GM21381 (cell line): Measurements from ENCODE around the gene LEUTX.
A peak's percentile ranks its signal among the peaks of the same experiment; 100 is the strongest.
"Not testable (repeated sequence)": the region's sequence is repeated elsewhere in the genome, so short reads cannot be mapped to it uniquely, and the experiment has no call there.

Experiments
- ATAC-seq: cut with Tn5 transposase; IDR thresholded peaks from one replicate; pipeline ENCODE4 v1.9.1; 2021; ENCODE audit warnings: mild to moderate bottlenecking, moderate library complexity; ENCODE audit not compliant: unreplicated experiment

LEUTX gene

DNA sequence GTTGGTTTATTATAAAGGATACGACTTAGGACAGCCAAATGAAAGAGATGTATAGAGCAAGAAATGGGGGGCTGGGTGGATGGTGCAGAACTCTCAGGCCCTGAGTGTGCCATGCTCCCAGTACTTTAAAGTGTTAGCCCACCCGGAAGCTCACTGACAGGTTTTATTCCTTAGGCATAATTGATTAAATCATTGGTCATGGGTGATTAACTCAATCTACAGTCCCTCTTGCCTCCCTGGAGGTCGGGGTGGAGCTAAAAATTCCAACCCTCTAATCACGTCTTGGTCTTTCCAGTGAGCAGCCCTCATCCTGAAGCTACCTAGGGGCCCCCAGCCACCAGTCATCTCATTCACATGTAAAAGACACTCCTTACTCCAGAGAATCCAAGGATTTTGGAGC, 9.9 kb upstream of the LEUTX start:
- ATAC-seq: no peak

DNA sequence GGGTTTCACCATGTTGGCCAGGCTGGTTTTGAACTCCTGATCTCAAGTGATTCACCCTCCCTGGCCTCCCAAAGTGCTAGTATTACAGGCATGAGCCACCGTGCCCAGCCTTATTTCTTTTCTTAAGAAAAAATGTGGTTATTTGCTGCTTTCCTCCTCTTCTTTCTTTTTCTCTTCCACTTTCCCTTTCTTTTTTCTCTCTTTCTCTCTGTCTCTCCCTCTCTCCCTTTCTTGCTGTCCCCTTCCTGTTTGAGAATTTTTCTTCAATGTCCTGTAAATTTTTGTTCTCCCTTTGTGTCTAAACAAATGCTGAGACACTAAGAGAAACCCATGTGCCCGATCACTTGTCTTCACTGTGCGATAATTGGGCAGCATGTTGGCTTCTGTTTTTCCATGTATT, 2.2 kb downstream of the LEUTX start:
- no peak for ATAC-seq

DNA sequence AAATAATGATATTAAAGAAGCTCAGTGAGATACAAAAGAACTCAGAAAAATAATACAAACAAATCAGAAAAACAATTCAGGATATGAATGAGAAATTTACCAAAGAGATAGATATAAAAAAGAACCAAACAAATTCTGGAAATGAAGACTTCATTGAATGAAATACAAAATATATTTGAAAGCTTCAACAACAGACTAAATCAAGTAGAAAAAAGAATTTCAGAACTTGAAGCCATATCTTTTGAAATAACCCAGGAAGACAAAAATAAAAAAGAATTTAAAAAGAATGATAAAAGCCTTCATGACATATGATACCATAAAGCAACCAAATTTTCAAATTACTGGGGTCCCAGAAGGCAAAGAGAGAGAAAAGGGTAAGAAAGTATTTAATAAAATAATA, 9.6 kb downstream of the LEUTX start:
- no peak for ATAC-seq

DNA sequence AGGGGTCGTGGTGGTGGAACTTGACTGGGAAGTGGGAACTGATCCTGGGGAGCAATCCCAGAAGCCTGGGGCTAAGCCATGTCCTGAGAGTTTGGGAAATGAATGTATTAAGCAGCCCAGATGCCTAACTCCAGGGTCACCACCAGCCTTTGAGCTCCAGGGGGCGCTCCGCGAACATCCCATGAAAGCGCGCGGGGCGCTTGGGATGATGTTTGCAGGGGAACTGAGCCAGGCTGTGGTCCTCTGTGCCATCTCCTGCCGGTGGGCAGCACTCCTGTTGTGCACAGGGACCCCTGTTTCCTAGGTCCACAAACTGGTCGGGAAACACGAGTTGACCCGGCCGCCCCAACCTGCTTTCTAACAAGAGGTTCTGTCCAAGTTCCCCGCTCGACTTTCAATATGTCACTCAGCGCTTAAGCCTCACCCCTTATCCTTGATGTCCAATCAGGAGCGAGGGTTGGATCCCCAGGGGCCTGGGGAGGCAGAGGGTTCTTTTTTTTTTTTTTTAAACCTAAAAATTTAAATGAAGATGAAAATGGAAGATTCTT, 14.4 kb downstream of the LEUTX start:
- ATAC-seq: peak; percentile 66

DNA sequence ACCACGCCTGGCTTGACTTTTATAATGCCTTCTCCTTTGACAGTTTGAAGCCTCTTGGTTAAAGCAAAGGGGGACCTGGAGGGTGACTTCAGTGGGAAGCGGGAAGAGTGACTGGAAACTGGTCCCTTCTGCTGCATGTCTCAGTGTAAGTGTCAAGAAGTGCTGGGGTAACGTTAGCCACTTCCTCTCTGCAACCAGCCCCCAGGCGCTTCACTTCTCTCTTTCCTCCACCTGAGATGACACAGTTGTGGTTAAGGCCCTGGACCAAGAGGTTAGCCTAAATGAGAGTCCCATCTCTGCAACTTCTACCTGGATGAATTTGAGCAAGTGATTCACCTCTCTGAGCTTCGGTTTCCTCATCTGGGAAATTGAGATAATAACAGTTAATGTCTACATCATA, 16.3 kb downstream of the LEUTX start:
- no peak for ATAC-seq

DNA sequence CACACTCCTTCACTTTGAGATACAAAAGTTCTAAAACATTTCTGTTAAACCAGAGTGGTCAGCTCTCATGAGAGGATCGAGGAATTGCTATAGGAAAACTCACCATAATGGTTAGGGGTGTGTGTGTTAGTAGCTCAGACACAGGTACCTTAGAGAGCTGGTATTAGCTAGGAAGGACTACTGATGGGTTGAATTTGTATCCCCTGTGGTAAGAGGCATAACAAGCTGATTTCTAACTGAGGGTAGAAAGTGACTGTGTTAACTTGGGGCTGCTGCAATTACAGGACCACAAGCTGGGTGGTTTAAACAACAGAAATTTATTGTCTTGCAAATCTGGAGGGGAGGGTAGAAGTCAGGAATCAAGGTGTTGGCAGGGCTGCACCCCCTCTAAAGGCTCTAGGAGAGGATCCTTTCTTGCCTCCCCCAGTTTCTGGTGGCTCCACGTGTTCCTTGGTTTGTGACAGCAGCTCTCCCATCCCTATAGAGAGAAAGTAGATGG, 17.4 kb downstream of the LEUTX start:
- no peak for ATAC-seq

DNA sequence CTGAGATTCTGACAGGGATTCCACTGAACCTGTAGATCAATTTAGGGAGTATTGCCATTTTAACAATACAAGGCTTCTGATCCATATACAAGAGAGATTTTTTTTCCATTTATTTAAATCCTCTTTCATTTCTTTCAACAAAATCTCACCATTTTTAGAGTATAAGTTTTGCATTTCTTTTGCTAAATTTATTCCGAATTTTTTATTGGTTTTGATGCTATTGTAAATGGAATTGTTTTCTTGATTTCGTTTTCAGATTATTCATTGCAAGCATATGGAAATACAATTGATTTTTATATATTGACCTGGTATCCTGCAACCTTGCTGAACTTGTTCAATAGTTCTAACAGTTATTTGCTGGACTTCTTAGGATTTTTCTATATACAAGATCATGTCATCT, 18.4 kb downstream of the LEUTX start:
- no peak for ATAC-seq

DNA sequence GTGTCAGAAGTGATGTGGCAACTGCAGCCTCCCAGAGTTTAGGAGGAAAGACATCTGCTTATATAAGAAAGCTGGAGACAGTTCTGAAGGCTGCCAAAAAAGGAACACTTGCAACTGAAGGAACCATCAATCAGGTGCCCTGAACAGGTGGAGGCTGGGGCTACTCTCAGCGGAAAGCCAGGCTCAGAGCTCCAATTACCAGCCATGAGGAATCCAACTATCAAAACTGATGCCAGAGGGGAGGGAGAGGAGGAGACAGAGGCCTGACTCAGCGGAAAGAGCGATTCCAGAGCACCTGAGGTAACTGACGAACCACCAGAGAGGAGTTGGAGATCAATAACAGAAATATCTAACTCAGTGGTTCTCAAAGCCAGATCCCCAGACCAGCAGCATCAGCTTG, 24.3 kb downstream of the LEUTX start:
- no peak for ATAC-seq

DNA sequence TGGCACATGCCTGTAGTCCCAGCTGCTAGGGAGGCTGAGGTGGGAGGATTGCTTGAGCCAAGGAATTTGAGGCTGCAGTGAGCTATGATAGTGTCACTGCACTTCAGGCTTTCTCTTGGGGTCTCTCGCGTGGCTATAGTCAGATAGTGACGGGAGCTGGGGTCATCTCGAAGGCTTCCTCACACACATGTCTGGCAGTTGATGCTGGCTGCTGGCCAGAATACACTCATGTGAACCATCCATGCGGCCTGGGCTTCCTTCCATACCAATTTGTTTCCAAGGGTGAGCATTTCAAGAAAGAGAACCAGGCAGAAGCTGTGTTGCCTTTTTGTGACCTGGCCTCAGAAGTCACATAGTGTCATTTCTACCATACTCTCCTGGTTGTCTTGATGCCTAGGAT, 26.4 kb downstream of the LEUTX start:
- no peak for ATAC-seq

DNA sequence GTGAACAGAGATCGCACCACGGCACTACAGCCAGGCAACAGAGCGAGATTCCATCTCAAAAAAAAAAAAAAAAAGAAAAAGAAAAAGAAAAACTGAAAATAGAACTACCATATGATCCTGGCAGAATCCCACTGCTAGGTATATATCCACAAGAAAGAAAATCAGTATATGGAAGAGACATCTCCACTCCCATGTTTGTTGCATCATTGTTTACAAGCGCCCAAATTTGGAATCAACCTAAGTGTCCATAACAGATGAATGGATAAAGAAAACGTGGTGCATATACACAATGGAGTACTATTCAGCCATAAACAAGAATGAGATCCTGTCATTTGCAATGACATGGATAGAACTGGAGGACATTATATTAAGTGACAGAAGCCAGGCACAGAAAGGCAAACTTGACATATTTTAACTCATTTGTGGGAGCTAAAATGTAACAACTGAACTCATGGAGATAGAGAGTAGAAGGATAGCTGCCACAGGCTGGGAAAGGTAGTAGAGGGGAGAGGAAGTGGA, 29.3 kb downstream of the LEUTX start:
- no peak for ATAC-seq

DNA sequence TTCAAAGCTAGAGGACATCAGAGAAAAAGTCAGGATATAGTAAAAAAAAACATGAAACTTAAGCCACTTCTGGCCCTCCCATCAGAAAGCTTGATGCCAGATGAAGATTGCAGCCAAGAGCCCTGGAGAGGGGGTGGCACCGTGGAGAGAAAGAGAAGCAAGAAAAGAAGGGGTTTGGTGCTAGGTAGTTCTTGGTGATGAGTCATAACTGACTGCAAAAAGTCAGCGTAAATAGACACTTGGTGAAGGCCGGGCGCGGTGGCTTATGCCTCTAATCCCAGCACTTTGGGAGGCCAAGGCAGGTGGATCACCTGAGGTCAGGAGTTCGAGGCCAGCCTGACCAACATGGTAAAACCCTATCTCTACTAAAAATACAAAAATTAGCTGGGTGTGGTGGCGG, 30.0 kb downstream of the LEUTX start:
- not testable (repeated sequence) for ATAC-seq

DNA sequence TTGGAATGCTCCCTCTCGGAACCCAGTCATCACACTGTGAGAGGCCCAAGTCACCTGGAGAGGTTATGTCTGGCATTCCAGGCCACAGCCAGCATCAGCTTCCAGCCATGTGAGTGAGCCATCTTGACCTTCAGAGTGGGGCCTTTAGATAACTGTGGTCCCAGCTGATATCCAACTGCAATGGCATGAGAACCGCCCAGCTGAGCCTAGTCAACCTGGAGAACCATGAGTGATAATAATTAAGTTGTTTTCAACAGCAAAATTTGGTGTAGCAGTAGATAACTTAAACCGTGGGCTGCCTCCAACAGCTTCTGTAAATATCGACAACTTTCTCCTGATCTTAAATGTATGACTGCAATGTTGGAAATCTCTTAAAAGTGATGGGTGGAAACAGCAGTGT, 30.7 kb downstream of the LEUTX start:
- no peak for ATAC-seq

DNA sequence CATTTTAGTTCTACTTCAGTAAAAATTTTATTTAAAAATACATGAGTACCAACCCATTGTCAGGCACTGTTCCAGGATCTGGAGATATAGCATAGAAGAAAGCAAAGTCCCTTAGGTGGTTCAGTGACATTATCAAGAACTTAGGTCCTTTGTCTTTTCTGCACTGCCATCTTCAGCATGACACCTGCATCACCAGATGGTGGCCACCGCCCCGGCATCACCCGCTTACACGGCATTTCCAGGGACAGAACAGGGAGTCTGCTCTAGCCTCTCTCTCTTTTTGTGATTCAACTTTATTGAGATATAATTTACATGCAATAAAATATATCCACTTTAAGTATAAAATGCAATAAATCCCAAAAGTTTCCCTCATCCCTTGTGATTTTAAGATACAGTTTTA, 31.8 kb downstream of the LEUTX start:
- no peak for ATAC-seq

DNA sequence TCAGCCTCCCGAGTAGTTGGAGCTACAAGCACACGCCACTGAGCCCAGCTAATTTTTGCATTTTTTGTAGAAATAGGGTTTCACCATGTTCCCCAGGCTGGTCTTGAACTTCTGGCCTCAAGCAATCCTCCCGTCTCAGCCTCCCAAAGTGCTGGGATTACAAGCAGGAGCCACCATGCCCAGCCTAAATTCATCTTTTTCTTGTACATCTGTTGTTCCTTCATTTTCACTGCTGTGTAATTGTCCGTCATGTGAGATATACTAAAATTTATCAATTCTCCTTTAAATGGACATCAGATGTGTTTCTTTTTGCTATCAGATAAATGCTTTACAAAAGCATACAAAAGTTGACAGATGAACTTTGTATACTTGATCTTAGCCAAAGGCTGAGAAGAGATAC, 32.4 kb downstream of the LEUTX start:
- no peak for ATAC-seq

DNA sequence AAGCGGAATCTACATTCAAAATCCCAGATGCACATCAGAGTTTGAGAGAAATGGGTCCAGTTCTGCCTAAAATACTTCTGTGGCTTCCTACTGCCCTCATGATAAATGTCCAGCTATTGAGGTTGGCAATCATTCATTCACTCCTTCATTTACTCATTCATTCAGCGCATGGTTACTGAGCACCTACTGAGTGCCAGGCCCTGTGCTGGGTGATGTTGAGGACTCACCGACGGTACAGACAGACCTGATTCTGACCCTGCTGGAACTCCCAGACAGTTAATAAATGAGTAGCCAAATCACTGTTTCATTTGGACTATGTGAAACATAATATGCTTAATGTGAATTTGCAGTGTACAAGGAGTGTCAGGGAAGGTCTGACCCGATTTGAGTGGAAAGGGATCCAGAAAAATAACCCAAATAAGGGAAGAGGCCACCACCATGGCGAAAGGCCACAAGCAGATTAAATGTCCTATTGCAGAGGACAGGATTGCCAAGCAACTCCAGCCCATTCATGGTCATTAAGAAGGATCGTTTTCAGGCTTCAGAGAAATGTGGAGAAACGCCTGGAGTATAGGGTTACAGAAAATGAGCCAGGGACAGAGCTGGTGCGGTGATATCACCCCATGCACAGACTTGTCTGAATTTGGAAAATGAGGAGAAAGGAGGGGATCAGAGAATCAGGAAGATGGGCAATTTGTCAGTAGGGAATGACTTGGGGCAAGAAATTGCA, 34.8 kb downstream of the LEUTX start:
- ATAC-seq: no peak

DNA sequence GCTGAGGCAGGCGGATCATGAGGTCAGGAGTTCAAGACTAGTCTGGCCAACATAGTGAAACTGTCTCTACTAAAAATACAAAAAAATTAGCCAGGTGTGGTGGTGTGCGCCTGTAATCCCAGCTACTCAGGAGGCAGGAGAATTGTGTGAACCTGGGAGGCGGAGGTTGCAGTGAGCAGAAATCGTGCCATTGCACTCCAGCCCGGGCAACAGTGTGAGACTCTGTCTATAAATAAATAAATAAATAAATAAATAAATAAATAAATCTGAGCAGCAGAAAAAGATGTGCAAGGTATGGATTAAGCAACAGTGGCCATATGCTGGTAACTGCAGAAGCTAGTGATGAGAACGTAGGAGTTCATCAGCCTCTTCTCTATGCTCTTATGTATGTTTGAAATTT, 35.5 kb downstream of the LEUTX start:
- ATAC-seq: not testable (repeated sequence)

DNA sequence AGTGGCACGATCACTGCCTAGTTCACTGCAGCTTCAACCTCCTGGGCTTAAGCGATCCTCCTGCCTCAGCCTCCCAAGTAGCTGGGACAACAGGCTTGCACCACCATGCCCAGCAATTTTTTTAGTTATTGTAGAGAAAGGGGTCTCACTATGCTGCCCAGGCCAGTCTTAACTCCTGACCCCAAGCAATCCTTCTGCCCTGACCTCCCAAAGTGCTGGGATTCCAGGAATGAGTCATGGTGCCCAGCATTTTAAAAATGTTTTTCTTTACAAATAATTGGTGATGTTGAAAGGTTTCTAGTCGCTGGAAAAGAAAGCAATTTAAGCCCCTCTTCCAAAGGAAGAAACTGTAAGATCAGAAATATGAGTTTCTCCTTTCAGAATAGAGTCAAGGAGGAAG, 35.9 kb downstream of the LEUTX start:
- no peak for ATAC-seq

DNA sequence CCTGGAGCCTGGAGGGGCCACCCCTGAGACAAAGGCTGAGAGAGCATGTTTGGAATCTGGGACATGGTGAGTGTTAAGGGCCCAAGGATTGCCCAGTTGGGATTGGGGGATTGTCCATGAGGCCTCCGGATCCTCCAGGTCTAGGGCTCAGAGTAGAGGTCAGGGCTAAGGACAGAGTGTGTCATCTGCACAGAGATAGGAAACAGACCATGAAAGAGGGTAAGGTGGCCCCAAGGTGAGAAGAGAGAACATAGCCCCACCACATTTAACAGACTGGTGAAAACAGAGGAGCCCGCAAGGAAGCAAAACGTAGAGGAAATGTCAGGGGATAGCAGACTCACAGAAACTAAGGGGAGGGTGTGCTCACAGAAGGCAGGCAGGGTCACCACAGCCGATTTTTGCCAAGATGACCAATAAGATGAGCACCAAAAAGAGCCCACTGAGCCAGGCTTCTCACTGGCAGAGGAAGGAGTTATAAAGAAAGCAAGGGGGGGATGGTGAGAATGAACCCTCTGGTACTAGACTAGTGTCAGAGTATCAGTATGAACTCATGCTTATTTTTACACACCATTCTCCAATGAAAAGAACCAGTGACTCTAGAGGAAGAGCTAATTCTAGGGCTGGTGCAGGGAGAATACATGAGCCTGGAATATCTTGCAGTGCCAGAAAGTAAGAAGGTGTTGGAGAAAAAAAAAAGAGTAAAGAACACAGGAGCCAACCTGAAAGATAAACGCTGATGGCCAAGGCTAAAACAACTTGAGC, 37.8 kb downstream of the LEUTX start:
- ATAC-seq: no peak

DNA sequence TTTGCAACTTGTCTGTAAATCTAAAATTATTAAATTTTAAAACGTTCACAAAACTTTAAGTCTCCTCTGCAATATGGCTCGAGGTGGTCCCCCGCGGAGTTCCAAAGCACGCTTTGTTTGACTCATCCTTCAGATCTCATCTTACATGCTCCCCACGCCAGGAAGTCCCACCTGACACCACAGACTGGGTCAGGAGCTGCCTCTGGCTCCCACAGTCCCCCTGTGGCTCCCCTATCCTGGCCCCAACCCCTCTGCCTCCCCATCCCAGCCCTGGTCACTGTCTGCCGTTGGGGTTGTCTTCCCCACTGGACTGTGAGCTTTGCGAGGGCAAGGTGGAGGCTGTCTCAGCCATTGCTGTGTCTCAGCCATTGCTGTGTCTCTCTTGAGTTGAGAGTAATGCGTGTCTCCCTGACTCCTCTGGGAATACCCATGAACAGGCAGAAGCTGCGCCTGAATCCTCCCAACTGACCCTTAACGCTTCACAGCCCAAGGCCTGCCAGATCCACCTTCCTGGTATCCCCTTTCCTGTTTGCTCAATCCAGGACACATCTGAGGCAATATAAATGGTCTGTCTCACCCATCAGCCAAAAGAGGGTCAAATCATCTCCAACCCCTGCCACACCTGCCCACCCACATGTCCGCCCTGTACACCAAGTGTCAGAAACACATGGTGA, 39.4 kb downstream of the LEUTX start:
- ATAC-seq: no peak

DNA sequence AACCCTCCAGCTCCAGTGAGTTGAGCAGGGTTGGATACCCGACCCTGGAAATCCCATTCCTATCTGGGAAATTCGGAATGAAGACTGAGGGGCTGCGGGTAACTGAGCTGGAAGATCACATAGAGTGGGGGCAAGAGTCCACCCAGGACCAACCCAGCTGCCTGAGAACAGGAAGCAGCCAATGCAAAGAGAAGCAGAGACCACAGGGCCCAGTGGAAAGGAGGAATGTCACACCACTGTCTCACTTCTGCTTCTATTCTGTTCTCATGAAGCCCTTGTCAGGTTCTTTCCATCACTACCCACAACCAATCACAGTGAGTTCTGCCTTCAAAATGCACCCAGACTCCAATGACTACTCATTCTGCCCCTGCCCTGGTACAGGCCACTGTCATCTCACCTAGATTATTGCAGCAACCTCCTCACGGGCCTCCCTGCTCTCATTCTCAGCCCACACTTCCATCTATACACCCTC, 40.0 kb downstream of the LEUTX start:
- peak; percentile 66 for ATAC-seq

DNA sequence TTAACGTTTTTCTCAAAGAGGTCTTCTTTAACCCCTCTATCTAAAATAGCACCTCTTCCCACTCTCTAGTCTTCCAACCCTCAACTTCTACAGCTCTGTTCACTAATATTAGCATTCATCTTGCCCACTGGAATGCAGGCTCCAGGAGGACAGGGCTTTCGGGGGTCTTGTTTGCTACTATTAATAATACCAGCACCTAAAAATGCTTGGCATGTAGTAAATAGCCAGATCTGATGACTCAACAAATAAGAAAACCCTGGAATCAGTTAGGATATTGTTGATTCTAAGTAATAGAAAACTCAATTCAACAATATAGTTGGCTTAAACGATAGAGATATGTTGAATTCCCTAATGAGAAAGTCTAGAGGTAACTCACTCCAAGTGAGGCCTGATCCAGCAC, 41.1 kb downstream of the LEUTX start:
- ATAC-seq: no peak
